Kidney capillary endothelial cell (primary cell): ENCODE results near the gene MYL5.
A peak's percentile ranks its signal among the peaks of the same experiment; 100 is the strongest.
"Not testable (repeated sequence)": the region's sequence is repeated elsewhere in the genome, so short reads cannot be mapped to it uniquely, and the experiment has no call there.

Experiments used
- DNase-seq: peaks from one replicate; pipeline ENCODE4 v3.0.0-alpha.2; 2018; ENCODE audit warnings: low spot score

MYL5 gene

GRCh38 chr4:674172-675035, at the start of gene MYL5, which contains the start of gene ATP5ME:
Gene MYL5 (plus strand): TSS chr4:674542. CDS start chr4:678027, 3,485 bp downstream.
Gene ATP5ME (minus strand): TSS chr4:674276. CDS start chr4:674247, 29 bp downstream.
- peak; percentile 95 for DNase-seq

- DNase-seq, result no peak
Measured at GRCh38 chr4:624705-625590, 49.4 kb upstream of the MYL5 start, which contains the start of gene PDE6B. Gene PDE6B (plus strand): TSS chr4:625573. CDS start chr4:625627, 54 bp downstream.

DNA sequence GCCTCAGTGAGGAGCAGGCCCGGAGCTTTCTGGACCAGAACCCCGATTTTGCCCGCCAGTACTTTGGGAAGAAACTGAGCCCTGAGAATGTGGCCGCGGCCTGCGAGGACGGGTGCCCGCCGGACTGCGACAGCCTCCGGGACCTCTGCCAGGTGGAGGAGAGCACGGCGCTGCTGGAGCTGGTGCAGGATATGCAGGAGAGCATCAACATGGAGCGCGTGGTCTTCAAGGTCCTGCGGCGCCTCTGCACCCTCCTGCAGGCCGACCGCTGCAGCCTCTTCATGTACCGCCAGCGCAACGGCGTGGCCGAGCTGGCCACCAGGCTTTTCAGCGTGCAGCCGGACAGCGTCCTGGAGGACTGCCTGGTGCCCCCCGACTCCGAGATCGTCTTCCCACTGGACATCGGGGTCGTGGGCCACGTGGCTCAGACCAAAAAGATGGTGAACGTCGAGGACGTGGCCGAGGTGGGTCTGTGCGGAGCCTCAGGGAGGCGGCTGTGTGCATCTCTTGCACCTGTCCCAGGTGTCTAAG, 48.6 kb upstream of the MYL5 start:
- DNase-seq, result no peak

- no peak for DNase-seq
Measured at GRCh38 chr4:626201-627091, 47.9 kb upstream of the MYL5 start.

DNA sequence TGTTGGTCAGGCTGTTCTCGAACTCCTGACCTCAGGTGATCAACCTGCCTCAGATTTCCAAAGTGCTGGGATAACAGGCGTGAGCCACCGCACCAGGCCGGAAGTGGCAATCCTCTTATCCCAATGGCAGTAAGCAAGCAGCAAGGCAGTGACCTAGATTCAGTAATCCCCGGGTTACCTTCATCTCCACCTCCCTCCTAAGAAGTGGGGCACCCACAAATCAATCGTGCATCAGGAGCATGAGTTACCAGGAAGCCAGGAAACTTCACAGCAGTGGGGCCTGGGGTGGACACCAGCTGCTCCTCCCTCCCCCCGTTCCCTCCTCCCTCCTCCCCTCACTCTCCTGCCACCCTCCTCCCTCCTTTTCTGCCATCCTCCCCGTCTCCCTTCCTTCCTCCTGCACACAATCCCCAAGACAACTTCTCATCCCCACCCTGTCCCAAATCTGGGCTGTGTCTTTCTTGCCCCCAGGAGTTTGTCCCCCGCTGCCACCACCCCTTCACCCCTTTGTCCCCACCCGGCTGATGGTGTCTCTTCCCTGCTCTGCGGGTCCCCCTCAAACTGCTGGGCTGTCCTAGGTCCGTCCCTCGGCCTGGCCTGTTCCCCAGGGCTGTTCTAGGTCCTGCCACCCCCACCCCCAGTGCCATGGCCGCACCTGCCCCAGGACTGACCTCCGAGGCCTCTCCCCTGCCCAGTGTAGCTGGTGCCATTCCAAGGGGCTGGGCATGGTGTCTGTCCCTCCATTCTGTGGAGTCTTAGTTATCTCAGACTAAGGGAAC, 46.8 kb upstream of the MYL5 start:
- DNase-seq, result no peak

DNA sequence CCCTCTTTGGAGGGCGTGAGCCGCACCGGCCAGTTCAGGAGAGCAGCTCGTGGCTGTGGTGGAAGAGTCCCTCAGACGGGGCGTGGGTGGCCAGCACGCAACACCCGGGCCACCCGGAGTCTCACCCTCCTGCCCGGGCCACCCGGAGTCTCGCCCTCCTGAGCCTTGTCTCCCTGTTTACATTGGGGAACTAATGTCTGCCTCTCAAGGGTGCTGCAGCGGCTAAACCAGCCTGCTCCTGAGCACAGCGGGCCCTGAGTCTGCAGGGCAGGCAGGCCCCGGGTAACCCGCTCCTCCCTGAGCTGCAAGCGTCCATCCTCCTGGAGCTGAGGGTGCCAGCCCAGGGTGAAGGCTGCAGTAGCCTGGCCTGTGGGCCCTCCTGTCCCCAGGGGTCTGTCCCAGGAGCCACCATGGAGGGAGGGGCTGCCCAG, 46.0 kb upstream of the MYL5 start:
- DNase-seq, result no peak

DNA sequence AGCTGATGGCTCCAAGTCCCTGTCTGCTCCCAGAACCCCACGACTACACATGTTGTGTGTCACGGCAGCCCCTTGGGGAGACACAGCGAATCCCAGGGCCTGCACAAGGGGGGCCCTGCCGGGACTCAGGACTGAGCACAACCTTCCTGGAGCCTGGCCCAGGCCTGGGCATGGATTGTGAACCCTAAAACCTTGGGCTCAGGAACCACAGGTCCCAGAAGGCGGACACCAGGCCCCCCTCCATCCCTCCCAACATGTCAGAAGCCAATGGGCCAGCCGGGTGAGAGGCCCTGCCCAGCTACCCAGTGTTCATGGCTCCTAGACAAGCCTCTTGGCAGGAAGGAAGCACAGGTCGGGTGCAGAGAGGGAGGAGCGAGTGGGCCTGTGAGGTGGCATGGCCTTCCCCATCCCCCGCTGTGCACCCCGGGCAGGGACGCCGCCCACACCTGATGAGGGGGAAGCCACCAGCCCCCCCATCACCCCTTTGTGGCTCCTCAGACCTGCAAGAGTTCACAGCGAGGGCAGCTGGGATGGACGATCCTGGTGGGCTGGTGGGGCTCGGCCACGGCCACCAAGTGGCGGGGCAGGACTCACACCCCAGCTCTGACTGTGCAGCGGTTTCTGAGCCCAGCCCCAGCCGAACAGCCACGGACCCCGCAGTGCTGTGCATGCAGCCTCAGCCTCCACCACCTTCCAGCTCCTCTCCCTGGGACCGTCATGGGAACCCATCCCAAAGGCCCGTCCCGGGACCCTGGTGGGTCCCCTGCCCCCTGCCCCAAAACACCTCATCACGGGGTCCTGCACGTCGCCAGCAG, 45.3 kb upstream of the MYL5 start:
- no peak for DNase-seq

DNA sequence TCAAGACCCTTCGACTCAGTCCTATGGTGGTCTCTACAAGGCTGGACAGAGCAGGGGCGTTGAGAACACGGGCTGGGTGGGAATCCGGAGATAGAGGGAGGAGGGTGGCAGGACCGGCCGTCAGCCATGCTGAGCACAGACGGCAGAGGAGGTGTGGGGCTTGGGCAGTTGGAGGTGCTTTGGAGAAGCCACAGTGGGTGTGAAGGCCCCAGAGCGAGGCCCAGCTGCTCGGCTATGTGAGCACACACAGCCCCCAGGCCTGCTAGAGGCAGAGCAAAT, 44.8 kb upstream of the MYL5 start:
- no peak for DNase-seq

- DNase-seq, result no peak
Measured at GRCh38 chr4:629915-630641, 44.3 kb upstream of the MYL5 start.

DNA sequence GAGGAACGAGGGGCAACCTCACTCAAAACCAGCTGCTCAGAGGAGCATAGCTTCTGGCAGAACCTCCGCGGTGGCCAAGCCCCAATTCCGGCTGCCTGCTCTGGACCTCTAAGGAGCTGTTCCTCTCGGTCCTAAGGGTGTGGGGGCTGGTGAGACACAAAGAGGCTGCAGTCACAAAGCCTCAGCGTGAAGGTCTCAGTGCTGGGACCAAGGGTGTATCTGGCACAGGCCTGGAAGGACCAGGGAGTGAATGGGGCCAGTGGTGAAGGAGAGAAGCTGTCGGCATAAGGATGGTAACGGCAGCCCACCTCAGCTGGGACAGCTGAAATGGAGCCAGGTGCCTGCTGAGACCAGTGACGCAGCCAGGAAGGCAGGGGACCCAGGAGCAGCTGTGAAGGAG, 43.7 kb upstream of the MYL5 start:
- no peak for DNase-seq

GRCh38 chr4:632196-632790, 42.0 kb upstream of the MYL5 start:
- DNase-seq, result no peak

- DNase-seq, result no peak
Measured at GRCh38 chr4:632926-633325, 41.4 kb upstream of the MYL5 start.

GRCh38 chr4:633406-633805, 40.9 kb upstream of the MYL5 start:
- DNase-seq, result no peak

GRCh38 chr4:633976-634598, 40.3 kb upstream of the MYL5 start:
- no peak for DNase-seq

- DNase-seq, result no peak
Measured at GRCh38 chr4:634599-634985, 39.8 kb upstream of the MYL5 start.

GRCh38 chr4:635066-635835, 39.1 kb upstream of the MYL5 start:
- not testable (repeated sequence) for DNase-seq

DNA sequence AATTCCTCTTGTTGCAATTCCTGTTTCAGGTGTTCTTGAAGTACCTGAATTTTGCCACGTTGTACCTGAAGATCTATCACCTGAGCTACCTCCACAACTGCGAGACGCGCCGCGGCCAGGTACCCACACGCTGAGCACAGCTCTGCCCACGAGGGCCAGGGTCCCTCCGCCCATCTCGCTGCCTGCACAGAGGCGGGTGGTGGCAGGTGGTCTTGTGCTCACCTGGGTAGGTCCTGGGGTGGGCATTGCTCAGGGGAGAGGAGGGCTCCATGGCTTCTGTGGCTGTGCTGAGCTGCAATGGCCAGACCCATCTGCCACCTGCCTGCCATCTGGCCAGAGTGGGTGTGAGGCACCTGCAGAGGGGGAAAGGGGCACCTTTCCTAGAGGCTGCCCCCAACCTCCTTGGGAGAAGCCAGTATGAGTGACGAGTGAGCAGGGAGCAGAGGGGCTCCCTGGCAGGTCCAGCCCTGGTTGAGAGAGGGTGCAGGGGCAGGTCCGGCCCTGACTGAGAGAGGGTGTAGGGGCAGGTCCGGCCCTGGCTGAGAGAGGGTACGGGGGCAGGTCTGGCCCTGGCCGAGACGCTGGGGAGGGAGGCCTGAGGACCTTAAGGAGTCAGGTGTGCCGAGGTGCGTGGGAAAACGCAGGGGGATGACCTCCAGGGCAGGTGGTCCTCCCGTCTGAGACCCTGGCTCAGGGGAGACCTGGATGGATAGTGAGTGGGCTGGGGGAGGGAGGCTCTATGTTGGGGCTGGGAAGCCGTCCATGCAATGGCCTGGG, 38.3 kb upstream of the MYL5 start:
- DNase-seq, result no peak
